ENCODE measurements around the gene IFNAR1.

The IFNAR1 gene

DNA sequence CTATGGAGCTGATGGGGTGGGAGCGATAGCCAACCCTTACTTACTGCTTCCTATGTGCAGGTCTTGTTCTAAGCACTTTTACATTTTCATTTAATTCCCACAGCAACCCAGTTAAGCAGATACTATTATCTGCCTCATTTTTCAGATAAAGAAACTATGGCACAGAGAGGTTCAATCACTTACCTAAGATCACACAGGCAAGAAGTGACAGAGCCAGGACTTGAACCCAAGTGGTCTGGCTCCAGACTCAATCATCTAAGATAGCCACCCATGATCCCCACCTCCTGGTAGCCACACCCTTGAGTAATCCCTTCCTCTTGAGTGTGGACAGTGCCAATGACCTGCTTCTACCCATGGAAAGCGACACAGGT, 23.2 kb upstream of the IFNAR1 start:
- no peak for ATAC-seq
- no peak for TF ChIP-seq ARNTL (CRISPR knock-in tag; IDR thresholded peaks at IDR 0.05; ENCODE audit: borderline replicate concordance, low read depth)

DNA sequence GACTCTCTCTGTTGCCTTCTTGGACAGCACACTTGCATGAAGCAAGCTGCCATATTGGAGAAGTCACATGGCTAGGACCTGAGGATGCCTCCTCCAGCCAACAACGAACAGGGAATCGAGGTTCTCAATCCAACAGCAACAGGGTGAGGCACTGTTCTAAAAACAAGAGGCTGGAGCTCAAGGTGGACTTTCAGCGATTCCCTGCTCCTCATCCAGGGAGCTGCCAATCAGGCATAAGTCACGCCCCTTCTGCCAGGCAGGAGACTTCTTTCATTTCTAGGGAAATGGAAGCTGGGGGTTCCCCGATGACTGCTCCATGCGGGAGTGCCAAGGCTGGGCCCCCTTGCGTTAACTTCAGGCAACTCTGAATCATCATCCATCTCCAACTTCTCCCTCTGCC, 22.7 kb upstream of the IFNAR1 start:
- no peak for TF ChIP-seq PPARA (CRISPR knock-in tag; IDR thresholded peaks at IDR 0.05; ENCODE audit: borderline replicate concordance)
- no peak for TF ChIP-seq ZFP30 (CRISPR knock-in tag; IDR thresholded peaks at IDR 0.05)
- no peak for TF ChIP-seq ARNTL (CRISPR knock-in tag; IDR thresholded peaks at IDR 0.05; ENCODE audit: borderline replicate concordance, low read depth)
- TF ChIP-seq, protein P1, sequence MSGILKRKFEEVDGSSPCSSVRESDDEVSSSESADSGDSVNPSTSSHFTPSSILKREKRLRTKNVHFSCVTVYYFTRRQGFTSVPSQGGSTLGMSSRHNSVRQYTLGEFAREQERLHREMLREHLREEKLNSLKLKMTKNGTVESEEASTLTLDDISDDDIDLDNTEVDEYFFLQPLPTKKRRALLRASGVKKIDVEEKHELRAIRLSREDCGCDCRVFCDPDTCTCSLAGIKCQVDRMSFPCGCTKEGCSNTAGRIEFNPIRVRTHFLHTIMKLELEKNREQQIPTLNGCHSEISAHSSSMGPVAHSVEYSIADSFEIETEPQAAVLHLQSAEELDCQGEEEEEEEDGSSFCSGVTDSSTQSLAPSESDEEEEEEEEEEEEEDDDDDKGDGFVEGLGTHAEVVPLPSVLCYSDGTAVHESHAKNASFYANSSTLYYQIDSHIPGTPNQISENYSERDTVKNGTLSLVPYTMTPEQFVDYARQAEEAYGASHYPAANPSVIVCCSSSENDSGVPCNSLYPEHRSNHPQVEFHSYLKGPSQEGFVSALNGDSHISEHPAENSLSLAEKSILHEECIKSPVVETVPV (CRISPR knock-in tag; IDR thresholded peaks at IDR 0.05) = no peak
- no peak for TF ChIP-seq TOX (CRISPR knock-in tag; IDR thresholded peaks at IDR 0.05; ENCODE audit: borderline replicate concordance)
- no peak for TF ChIP-seq ESRRG (CRISPR knock-in tag; IDR thresholded peaks at IDR 0.05)
- no peak for TF ChIP-seq OSR1 (CRISPR knock-in tag; IDR thresholded peaks at IDR 0.05)
- TF ChIP-seq, protein P2, sequence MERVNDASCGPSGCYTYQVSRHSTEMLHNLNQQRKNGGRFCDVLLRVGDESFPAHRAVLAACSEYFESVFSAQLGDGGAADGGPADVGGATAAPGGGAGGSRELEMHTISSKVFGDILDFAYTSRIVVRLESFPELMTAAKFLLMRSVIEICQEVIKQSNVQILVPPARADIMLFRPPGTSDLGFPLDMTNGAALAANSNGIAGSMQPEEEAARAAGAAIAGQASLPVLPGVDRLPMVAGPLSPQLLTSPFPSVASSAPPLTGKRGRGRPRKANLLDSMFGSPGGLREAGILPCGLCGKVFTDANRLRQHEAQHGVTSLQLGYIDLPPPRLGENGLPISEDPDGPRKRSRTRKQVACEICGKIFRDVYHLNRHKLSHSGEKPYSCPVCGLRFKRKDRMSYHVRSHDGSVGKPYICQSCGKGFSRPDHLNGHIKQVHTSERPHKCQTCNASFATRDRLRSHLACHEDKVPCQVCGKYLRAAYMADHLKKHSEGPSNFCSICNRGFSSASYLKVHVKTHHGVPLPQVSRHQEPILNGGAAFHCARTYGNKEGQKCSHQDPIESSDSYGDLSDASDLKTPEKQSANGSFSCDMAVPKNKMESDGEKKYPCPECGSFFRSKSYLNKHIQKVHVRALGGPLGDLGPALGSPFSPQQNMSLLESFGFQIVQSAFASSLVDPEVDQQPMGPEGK (CRISPR knock-in tag; IDR thresholded peaks at IDR 0.05; ENCODE audit: borderline replicate concordance) = no peak
- TF ChIP-seq, protein P3, sequence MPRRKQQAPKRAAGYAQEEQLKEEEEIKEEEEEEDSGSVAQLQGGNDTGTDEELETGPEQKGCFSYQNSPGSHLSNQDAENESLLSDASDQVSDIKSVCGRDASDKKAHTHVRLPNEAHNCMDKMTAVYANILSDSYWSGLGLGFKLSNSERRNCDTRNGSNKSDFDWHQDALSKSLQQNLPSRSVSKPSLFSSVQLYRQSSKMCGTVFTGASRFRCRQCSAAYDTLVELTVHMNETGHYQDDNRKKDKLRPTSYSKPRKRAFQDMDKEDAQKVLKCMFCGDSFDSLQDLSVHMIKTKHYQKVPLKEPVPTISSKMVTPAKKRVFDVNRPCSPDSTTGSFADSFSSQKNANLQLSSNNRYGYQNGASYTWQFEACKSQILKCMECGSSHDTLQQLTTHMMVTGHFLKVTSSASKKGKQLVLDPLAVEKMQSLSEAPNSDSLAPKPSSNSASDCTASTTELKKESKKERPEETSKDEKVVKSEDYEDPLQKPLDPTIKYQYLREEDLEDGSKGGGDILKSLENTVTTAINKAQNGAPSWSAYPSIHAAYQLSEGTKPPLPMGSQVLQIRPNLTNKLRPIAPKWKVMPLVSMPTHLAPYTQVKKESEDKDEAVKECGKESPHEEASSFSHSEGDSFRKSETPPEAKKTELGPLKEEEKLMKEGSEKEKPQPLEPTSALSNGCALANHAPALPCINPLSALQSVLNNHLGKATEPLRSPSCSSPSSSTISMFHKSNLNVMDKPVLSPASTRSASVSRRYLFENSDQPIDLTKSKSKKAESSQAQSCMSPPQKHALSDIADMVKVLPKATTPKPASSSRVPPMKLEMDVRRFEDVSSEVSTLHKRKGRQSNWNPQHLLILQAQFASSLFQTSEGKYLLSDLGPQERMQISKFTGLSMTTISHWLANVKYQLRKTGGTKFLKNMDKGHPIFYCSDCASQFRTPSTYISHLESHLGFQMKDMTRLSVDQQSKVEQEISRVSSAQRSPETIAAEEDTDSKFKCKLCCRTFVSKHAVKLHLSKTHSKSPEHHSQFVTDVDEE (CRISPR knock-in tag; IDR thresholded peaks at IDR 0.05) = no peak
- no peak for TF ChIP-seq ZC3H10 (CRISPR knock-in tag; IDR thresholded peaks at IDR 0.05)
- no peak for TF ChIP-seq ZFP3 (CRISPR knock-in tag; IDR thresholded peaks at IDR 0.05)
- TF ChIP-seq ZNF70 (CRISPR knock-in tag; IDR thresholded peaks at IDR 0.05) = no peak
- TF ChIP-seq, protein P4, sequence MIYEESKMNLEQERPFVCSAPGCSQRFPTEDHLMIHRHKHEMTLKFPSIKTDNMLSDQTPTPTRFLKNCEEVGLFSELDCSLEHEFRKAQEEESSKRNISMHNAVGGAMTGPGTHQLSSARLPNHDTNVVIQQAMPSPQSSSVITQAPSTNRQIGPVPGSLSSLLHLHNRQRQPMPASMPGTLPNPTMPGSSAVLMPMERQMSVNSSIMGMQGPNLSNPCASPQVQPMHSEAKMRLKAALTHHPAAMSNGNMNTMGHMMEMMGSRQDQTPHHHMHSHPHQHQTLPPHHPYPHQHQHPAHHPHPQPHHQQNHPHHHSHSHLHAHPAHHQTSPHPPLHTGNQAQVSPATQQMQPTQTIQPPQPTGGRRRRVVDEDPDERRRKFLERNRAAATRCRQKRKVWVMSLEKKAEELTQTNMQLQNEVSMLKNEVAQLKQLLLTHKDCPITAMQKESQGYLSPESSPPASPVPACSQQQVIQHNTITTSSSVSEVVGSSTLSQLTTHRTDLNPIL (CRISPR knock-in tag; IDR thresholded peaks at IDR 0.05; ENCODE audit: low read depth) = no peak

DNA sequence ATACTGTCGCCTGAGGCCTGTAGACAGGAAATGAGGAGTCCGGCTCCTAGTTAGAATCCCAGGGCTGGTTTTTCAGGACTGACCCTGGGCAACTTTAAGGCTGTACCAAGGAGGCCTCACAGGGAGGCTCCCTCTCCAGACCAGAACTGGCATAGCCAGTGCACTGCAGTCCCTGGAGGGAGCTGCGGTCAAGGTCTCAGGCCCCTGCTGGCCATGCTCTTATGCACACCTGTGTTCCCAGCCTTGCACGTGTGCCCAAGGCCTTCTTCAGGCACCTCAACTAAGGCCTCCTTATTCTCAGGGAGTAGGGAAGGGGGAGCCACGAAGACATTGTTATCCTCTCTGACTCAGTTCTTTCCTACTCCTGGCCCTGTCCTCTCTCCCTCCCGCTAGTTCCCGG, 22.0 kb upstream of the IFNAR1 start:
- TF ChIP-seq, protein P2 (CRISPR knock-in tag; IDR thresholded peaks at IDR 0.05; ENCODE audit: borderline replicate concordance) = no peak
- TF ChIP-seq ISL1 (CRISPR knock-in tag; IDR thresholded peaks at IDR 0.05) = no peak
- no peak for TF ChIP-seq ARNTL (CRISPR knock-in tag; IDR thresholded peaks at IDR 0.05; ENCODE audit: borderline replicate concordance, low read depth)
- no peak for TF ChIP-seq ZC3H10 (CRISPR knock-in tag; IDR thresholded peaks at IDR 0.05)
- no peak for TF ChIP-seq PPARA (CRISPR knock-in tag; IDR thresholded peaks at IDR 0.05; ENCODE audit: borderline replicate concordance)
- TF ChIP-seq RARB (CRISPR knock-in tag; IDR thresholded peaks at IDR 0.05) = no peak
- no peak for TF ChIP-seq GLIS3 (CRISPR knock-in tag; IDR thresholded peaks at IDR 0.05)
- no peak for TF ChIP-seq CSDC2 (CRISPR knock-in tag; IDR thresholded peaks at IDR 0.05)
- no peak for TF ChIP-seq BACH2 (CRISPR knock-in tag; IDR thresholded peaks at IDR 0.05; ENCODE audit: borderline replicate concordance)
- no peak; the same call in 2 of the 3 replicates for ATAC-seq

More for the DNA sequence above, 22.7 kb upstream of the IFNAR1 start:
- ATAC-seq = no peak

DNA sequence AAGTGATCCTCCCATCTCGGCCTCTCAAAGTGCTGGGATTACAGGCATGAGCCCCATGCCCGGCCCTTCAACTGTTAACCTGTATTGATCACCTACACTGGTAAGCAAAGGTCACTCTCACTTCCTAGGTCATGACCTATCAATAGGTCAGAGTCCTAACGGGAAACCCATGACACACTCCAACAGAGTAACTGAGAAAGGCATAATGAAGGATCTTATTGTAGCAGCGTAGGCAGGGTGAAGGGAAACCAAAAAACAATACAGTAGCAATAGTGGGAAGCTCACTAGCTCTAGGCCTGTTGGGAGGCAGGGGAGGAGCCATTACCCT, 19.5 kb upstream of the IFNAR1 start:
- ATAC-seq = no peak
- TF ChIP-seq, protein P4 (CRISPR knock-in tag; IDR thresholded peaks at IDR 0.05; ENCODE audit: low read depth) = no peak
- TF ChIP-seq ZNF8 (CRISPR knock-in tag; IDR thresholded peaks at IDR 0.05) (no peak), RARB (CRISPR knock-in tag; IDR thresholded peaks at IDR 0.05) (no peak), CSDC2 (CRISPR knock-in tag; IDR thresholded peaks at IDR 0.05) (no peak), BACH2 (CRISPR knock-in tag; IDR thresholded peaks at IDR 0.05; ENCODE audit: borderline replicate concordance) (no peak), ARNTL (CRISPR knock-in tag; IDR thresholded peaks at IDR 0.05; ENCODE audit: borderline replicate concordance, low read depth) (no peak), ZFP3 (CRISPR knock-in tag; IDR thresholded peaks at IDR 0.05) (no peak), ESRRG (CRISPR knock-in tag; IDR thresholded peaks at IDR 0.05) (no peak), TOX (CRISPR knock-in tag; IDR thresholded peaks at IDR 0.05; ENCODE audit: borderline replicate concordance) (no peak), GLIS3 (CRISPR knock-in tag; IDR thresholded peaks at IDR 0.05) (no peak)
- TF ChIP-seq, protein P2 (CRISPR knock-in tag; IDR thresholded peaks at IDR 0.05; ENCODE audit: borderline replicate concordance) = no peak
- TF ChIP-seq, protein P5, sequence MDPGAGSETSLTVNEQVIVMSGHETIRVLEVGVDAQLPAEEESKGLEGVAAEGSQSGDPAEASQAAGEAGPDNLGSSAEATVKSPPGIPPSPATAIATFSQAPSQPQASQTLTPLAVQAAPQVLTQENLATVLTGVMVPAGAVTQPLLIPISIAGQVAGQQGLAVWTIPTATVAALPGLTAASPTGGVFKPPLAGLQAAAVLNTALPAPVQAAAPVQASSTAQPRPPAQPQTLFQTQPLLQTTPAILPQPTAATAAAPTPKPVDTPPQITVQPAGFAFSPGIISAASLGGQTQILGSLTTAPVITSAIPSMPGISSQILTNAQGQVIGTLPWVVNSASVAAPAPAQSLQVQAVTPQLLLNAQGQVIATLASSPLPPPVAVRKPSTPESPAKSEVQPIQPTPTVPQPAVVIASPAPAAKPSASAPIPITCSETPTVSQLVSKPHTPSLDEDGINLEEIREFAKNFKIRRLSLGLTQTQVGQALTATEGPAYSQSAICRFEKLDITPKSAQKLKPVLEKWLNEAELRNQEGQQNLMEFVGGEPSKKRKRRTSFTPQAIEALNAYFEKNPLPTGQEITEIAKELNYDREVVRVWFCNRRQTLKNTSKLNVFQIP (CRISPR knock-in tag; IDR thresholded peaks at IDR 0.05; ENCODE audit: borderline replicate concordance, low read depth) = no peak

Measured in SK-N-SH treated with all-trans-retinoic acid at 6 μM for 48 hours (cell line).